Mucosa of descending colon (tissue), 3 donors: ENCODE measurements around the gene TNNC2. TPM values are rescaled to one million over a fixed set of nuclear protein-coding genes. Genes with fewer than 3 reads are reported as not detected.

Source experiments
- ATAC-seq: fragments of 200-7000 bp; cut with Tn5 transposase; one replicate; pipeline ENCODE4 v1.9.1; 2020; ENCODE audit warnings: mild to moderate bottlenecking, moderate library complexity
- DNase-seq, 3 donors: peaks; one replicate each; pipeline ENCODE4 v3.0.0-alpha.2; 2020
- H3K36me3 ChIP-seq: fragments of 200-600 bp; one replicate; pipeline ENCODE4 v1.8.0; 2021; ENCODE audit warnings: low read depth, mild to moderate bottlenecking
- H3K4me1 ChIP-seq: fragments of 200-600 bp; one replicate; pipeline ENCODE4 v1.8.0; 2021; ENCODE audit warnings: low read depth, mild to moderate bottlenecking
- H3K4me3 ChIP-seq: fragments of 200-600 bp; one replicate; pipeline ENCODE4 v1.8.0; 2021; ENCODE audit warnings: mild to moderate bottlenecking
- H3K9me3 ChIP-seq: fragments of 200-600 bp; one replicate; pipeline ENCODE4 v1.8.0; 2021; ENCODE audit warnings: mild to moderate bottlenecking
- intact Hi-C, 2 donors: fragments of 100-400 bp; cut with DNase I in 1 of 2; cut with micrococcal nuclease in 1 of 2; formaldehyde crosslinking; loops; one replicate each; pipeline versions ENCODE4 v1.11.0 to v1.11.1; 2022; cut with DNase I, micrococcal nuclease
- total RNA-seq, 3 donors: library from RNA; stranded (reverse); fragmentation: NEBNext Ultra II Directional in 2 of 3; extraction: Animal tissue kit (Norgen Biotek cat#: 25700) in 2 of 3; gene quantifications; one replicate each; pipeline versions ENCODE4 v1.2.1 to v1.2.4, GENCODE V29; 2021 to 2023
- TF ChIP-seq, protein P1 (sequence below): fragments of 200-600 bp; IDR thresholded peaks from one replicate; pipeline ENCODE4 v1.8.0; 2022; ENCODE audit warnings: antibody characterized with exemption, mild to moderate bottlenecking
- donor health status: DM: no; HTN: no; CAD: no; lungs with moderate emphysema.
- donor health status: DM: no; HTN: no; CAD: no.
- donor health status: DM: no; HTN: yes; CAD: no.

The TNNC2 gene
- total RNA-seq, 3 donors from 2014 or later, result 2.1 to 5.4 (median 3.1) TPM

DNA sequence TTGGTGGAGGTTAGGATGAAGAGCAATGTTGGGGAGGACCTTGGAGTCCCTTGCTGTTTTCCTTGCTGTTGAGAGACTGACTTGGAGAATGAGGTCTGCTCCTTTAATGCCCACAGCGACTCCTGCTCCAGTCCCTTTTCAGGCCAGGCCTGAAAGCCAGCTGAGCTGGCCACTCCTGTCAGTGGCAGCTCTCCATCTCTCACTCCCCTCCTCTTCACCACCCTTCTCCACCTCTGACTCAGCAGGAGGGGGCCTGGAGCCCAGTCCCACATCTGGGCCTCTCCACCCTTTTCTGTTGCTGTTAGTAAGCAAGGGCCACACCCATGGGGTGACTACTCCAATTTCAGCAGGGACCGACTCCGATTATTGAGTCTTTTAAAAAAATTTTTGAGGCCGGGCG, 8.7 kb upstream of the TNNC2 start:
- TF ChIP-seq, protein P1, sequence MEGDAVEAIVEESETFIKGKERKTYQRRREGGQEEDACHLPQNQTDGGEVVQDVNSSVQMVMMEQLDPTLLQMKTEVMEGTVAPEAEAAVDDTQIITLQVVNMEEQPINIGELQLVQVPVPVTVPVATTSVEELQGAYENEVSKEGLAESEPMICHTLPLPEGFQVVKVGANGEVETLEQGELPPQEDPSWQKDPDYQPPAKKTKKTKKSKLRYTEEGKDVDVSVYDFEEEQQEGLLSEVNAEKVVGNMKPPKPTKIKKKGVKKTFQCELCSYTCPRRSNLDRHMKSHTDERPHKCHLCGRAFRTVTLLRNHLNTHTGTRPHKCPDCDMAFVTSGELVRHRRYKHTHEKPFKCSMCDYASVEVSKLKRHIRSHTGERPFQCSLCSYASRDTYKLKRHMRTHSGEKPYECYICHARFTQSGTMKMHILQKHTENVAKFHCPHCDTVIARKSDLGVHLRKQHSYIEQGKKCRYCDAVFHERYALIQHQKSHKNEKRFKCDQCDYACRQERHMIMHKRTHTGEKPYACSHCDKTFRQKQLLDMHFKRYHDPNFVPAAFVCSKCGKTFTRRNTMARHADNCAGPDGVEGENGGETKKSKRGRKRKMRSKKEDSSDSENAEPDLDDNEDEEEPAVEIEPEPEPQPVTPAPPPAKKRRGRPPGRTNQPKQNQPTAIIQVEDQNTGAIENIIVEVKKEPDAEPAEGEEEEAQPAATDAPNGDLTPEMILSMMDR, result no peak
- DNase-seq, result peak in 2 of 3 donors; percentile 20 to 63
- H3K4me3 ChIP-seq, result no peak overlapping the region
- no peak for ATAC-seq
- no peaks in the 10 kb centered on the region for H3K9me3 ChIP-seq
- peaks cover 15% of the 10 kb centered on the region for H3K4me1 ChIP-seq
- intact Hi-C loops, result no loop called here
- H3K36me3 ChIP-seq, result no peaks in the 10 kb centered on the region

DNA sequence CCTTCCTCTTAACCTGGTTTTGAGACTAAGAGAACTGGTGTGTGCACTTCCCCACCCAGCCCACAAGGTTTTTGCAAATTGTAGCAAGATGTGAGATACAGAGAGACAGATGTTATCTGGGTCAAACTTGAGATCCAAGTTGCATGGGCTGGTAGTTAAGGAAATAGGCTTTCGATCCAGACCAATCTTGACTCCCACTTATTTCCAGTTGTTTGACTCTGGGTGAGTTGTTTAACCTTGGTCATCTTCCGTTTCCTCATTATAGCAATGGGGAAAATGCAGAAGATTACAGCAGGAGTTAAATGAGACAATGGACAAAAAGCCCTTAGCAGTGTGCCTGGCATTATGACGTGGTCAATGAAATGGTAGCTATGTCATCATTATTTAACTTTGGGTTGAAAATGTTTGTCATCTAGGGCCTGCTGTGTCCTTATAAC, 8.2 kb upstream of the TNNC2 start:
- no peak for DNase-seq
- peaks cover 15% of the 10 kb centered on the region for H3K4me1 ChIP-seq
- H3K4me3 ChIP-seq, result no peak overlapping the region
- TF ChIP-seq, protein P1, result no peak
- intact Hi-C loops, result no loop called here
- H3K9me3 ChIP-seq, result no peaks in the 10 kb centered on the region
- ATAC-seq, result no peak
- no peaks in the 10 kb centered on the region for H3K36me3 ChIP-seq

DNA sequence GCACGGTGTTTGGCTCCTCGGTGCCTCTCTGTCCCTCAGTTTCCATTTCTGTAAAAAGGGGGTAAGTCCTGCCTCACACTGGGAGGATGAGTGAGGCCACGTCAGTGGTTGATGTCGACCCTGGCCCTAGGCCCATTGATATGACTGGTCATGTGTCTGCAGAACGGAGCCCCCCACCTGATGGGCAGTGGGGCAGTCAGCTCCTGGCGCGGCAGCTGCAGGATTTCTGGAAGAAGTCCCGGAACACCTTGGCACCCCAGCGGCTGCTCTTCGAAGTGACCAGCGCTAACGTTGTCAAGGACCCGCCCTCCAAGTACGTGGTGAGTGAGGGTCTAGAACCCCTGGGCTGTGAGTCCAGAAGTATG, 7.7 kb upstream of the TNNC2 start:
- TF ChIP-seq, protein P1, result no peak
- Histone ChIP-seq H3K36me3 (no peaks in the 10 kb centered on the region), H3K4me3 (no peak overlapping the region), H3K9me3 (no peaks in the 10 kb centered on the region), H3K4me1 (peaks cover 15% of the 10 kb centered on the region)
- intact Hi-C loops, result no loop called here
- ATAC-seq (no peak), DNase-seq (peak in 2 of 3 donors; percentile 19 to 59)

DNA sequence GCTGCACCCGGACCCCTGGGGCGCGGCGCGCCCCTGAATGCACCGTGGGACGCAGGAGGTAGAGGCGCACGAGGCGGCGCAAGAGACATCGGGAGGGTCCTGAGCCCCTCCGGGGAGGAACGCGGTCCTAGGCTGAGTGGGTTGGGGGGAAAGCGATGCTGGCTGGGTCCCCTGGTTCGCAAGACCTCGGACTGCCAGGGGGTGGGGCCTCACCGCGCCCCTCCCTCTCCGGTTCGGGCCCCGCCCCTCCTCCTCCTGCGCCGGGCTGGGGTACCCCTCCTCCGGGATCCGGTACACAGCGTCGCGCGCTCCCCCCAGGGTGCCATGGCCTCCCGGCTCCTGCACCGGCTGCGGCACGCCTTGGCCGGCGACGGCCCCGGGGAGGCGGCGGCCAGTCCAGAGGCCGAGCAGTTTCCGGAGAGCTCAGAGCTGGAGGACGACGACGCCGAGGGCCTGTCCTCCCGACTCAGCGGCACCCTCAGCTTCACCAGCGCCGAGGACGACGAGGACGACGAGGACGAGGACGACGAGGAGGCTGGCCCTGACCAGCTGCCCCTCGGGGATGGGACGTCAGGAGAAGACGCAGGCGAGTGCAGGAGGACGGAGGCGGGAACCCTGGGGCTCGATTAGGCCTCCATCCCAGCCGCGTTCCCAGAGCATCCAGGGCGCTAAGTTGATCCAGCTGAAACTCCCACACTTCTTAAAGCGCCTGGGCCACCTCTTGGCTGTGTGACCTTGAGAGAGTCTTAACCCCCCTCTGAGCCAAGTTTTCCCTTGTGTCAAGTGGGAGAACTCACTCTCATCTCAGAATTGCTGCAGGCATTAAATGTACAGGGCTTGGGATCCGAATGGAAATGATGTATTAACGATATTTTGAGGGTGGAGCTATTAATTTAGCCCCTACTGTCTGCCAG, 7.0 kb upstream of the TNNC2 start:
- Histone ChIP-seq H3K36me3 (no peaks in the 10 kb centered on the region), H3K9me3 (no peaks in the 10 kb centered on the region), H3K4me1 (peaks cover 15% of the 10 kb centered on the region), H3K4me3 (peak overlapping the region; percentile 36)
- intact Hi-C loops, result no loop called here
- ATAC-seq, result peak; percentile 86
- TF ChIP-seq, protein P1, result no peak
- DNase-seq, result peak; percentile 73 to 83 (median 77)

DNA sequence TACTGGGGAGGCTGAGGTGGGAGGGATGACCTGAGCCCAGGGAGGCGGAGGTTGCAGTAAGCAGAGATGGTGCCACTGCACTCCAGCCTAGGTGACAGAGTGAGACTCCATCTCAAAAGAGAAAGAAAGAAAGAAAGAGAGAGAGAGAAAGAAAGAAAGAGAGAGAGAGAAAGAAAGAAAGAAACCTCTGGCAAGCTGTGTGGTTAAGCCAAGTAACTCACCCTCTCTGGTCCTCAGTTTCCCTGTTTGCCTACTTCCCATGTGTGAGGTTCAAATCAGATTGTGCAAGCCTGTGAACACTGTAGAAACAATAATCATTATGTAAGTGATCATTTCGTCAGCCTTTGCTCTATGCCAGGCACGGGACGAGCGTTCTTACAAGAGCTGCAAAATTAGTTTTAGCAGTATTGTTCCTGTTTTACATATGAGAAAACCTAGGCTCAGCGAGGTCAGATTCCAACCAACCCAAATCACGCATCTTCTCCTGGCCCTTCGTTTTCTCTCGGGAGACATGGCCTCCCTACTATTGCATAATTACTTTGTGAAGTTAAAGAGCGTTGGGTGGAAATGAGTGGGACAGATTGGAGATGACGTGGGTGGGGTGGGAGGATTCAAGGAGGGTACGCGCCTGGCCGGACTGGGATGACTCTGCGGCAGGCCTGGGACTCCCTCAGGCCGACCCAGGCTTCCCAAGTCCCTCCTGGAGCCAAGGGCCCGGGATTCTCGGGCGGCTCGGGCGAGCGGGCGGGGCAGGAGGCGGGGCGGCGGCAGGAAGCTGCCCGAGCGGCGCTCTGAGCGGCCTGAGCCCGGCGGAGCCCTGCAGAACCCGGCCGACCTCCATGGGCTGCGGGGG, 6.1 kb upstream of the TNNC2 start, which contains the start of gene SNX21:
SNX21 (plus strand) TSS at position 770 of the 853 bp plus-strand sequence. CDS start 121 bp downstream, outside the sequence.
- Histone ChIP-seq H3K4me3 (peak within 1 kb of the TSS; percentile 36), H3K9me3 (no peaks in the 10 kb centered on the region), H3K4me1 (peaks cover 15% of the 10 kb centered on the region), H3K36me3 (no peaks in the 10 kb centered on the region)
- ATAC-seq (peak; percentile 92), DNase-seq (peak; percentile 76 to 87 (median 86))
- intact Hi-C loops, result no loop called here
- TF ChIP-seq, protein P1, result no peak
